ENCODE measurements around the gene ATXN7.

ATXN7 gene

GRCh38 chr3:63910891-63911290 lies 47.2 kb downstream of the ATXN7 start:
- no peak for DNase-seq (ENCODE audit: low read depth)
- H3K4me3 ChIP-seq (ENCODE audit: low read depth, low read length), result no peak overlapping the region
- TF ChIP-seq CTCF (IDR thresholded peaks at IDR 0.05; ENCODE audit: control insufficient read depth, extremely low read depth, insufficient read depth), result no peak

- peak overlapping the region; percentile 59 for H3K4me3 ChIP-seq (ENCODE audit: low read depth, low read length)
These were observed 47.8 kb downstream of the ATXN7 start for GRCh38 chr3:63911509-63911872.

GRCh38 chr3:63911873-63912767 lies 48.5 kb downstream of the ATXN7 start, which contains the start of gene SCAANT1:
Gene SCAANT1, minus strand, starts transcription at chr3:63912383.
- DNase-seq (ENCODE audit: low read depth), result peak; percentile 58
- TF ChIP-seq CTCF (IDR thresholded peaks at IDR 0.05; ENCODE audit: control insufficient read depth, extremely low read depth, insufficient read depth), result no peak; the same call in 1 of the 2 replicates
- H3K4me3 ChIP-seq (ENCODE audit: low read depth, low read length), result peak within 1 kb of the TSS; percentile 59

More at GRCh38 chr3:63911509-63911872, 47.8 kb downstream of the ATXN7 start:
- DNase-seq (ENCODE audit: low read depth), result no peak
- no peak for TF ChIP-seq CTCF (IDR thresholded peaks at IDR 0.05; ENCODE audit: control insufficient read depth, extremely low read depth, insufficient read depth)

GRCh38 chr3:63912768-63913588 lies 49.3 kb downstream of the ATXN7 start:
- H3K4me3 ChIP-seq (ENCODE audit: low read depth, low read length), result peak overlapping the region; percentile 59

GRCh38 chr3:63914312-63914711 lies 50.6 kb downstream of the ATXN7 start:
- H3K4me3 ChIP-seq (ENCODE audit: low read depth, low read length), result peak overlapping the region; percentile 6; the same call in 1 of the 2 replicates
- peak; percentile 18; the same call in 1 of the 2 replicates for TF ChIP-seq CTCF (IDR thresholded peaks at IDR 0.05; ENCODE audit: control insufficient read depth, extremely low read depth, insufficient read depth)
- DNase-seq (ENCODE audit: low read depth), result peak; percentile 65

More at GRCh38 chr3:63912768-63913588, 49.3 kb downstream of the ATXN7 start:
- TF ChIP-seq CTCF (IDR thresholded peaks at IDR 0.05; ENCODE audit: control insufficient read depth, extremely low read depth, insufficient read depth), result no peak
- DNase-seq (ENCODE audit: low read depth), result no peak

- TF ChIP-seq CTCF (IDR thresholded peaks at IDR 0.05; ENCODE audit: control insufficient read depth, extremely low read depth, insufficient read depth), result no peak
- H3K4me3 ChIP-seq (ENCODE audit: low read depth, low read length), result no peak overlapping the region
- DNase-seq (ENCODE audit: low read depth), result no peak
These were observed 54.7 kb downstream of the ATXN7 start for GRCh38 chr3:63918321-63918720.

All from LNCaP clone FGC (cell line).